GM13977 (cell line): ENCODE results near the gene F7.

Source experiments
- DNase-seq: peaks from one replicate; pipeline ENCODE4 v3.0.0; 2012; ENCODE audit warnings: low spot score
- CTCF ChIP-seq: IDR thresholded peaks from 2 replicates; pipeline ENCODE4 v1.5.1; 2012; ENCODE audit warnings: mild to moderate bottlenecking, control low read depth; ENCODE audit not compliant: insufficient read depth; ENCODE audit errors: extremely low read depth, missing control alignments
- in situ Hi-C: fragments of 300-500 bp; cut with MboI; formaldehyde crosslinking; loops from one replicate; pipeline ENCODE4 v1.12.0; 2022; ENCODE audit warnings: low sequenced_read_pairs, low pct_unique_long_range_greater_than_20kb, mixed read lengths, inconsistent platforms; ENCODE audit not compliant: unreplicated experiment

Gene F7

DNA sequence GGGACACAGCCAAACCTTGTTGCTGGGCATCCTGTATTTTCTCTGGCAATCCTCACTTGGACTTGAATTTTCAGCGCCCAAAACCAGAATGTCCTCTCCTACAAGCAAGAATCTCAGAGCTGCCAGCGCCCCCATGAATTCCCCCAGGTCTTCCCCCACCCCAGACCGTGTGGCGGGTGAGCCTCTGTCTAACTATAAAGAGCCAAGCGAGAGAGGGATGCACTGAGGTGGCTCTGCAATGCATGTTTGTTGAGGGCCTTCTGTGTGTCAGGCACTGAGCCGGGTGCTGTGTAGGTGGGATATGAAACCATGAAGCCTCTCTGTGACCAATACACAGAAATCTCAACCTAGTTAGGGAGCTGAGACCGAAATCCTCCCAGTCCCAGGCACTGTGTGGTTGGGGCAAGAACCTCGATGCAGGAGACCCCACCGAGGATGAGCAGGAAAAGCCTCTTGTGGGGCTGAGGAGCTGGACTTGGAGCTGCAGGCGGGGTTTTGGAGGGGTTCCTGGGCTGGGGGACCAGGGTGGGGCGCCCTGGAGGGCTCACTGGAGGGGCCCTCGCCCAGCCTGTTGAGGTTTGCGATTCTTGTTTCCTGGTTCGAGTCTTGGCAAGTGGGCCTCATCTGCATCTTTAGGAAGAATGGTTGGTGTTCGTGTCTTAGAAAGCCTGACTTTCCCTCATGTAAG is 40.5 kb downstream of the F7 start:
- DNase-seq: no peak
- TF ChIP-seq CTCF: no peak
- in situ Hi-C loops: no loop called here

GRCh38 chr13:113146750-113147149 is 41.2 kb downstream of the F7 start:
- in situ Hi-C loops: no loop called here
- DNase-seq: no peak
- no peak for TF ChIP-seq CTCF

GRCh38 chr13:113147206-113147605 is 41.6 kb downstream of the F7 start:
- no peak for DNase-seq
- in situ Hi-C loops: no loop called here
- no peak for TF ChIP-seq CTCF

- TF ChIP-seq CTCF: no peak
- in situ Hi-C loops: no loop called here
- no peak for DNase-seq
Measured at GRCh38 chr13:113148407-113148806, 42.8 kb downstream of the F7 start.

GRCh38 chr13:113148940-113149503 is 43.4 kb downstream of the F7 start:
- TF ChIP-seq CTCF: no peak
- DNase-seq: no peak
- in situ Hi-C loops: no loop called here

DNA sequence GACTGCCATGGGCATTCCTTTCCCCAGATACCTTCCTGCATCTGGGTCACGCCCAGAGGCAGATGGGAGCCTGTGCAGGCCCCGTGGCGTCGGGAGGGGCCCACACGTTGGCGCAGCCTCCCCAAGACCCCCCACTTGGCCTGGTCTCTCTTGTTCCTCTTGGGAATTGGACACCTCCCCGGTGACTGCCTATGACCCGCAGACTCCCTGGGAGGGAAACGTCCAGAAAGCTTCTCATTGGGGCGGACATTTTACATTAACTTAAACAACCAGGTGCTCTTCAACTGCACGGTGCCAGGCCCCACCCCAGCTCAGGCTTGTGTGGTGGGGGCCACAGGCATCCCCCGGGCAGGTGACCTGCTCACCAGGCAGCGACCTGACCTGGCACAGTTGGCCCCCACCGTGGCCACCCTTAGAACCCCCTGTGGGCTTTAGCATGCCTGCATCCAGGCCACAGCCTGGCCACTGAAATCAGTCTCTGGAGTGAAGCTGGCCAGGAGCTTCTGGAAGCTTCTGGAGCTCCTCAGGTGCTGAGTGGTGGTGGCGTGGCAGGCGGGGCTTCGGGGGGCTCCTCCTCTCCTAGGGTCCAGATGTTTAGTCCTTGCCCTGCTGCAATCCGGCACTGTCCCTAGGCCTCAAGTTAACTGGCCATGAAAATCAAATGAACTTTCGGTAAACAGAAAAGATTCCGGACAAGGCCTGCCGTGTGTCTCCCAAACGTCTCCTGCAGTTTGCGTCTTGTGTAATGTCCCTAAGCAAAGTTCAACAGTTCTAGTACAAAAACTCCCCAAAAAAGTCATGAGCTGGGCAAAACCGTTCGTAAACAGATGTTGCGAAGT is 44.3 kb downstream of the F7 start:
- no peak for DNase-seq
- TF ChIP-seq CTCF: no peak
- in situ Hi-C loops: no loop called here
